DOHH2 (cell line): ENCODE measurements around the gene REEP3.

Source experiments
- EZH2phosphoT487 ChIP-seq: fragments of 200-600 bp; sonication (generic); IDR thresholded peaks from 2 replicates; pipeline ENCODE4 v1.6.1; 2017; ENCODE audit warnings: borderline replicate concordance, mild to moderate bottlenecking, antibody characterized with exemption, low read length, moderate library complexity, mixed read lengths
- TF ChIP-seq, protein P1 (sequence below): fragments of 200-600 bp; sonication (generic); IDR thresholded peaks from one replicate; pipeline ENCODE4 v1.5.1; 2014; ENCODE audit warnings: antibody characterized with exemption, mild to moderate bottlenecking, low read depth, low read length; ENCODE audit not compliant: poor library complexity, severe bottlenecking

DNA sequence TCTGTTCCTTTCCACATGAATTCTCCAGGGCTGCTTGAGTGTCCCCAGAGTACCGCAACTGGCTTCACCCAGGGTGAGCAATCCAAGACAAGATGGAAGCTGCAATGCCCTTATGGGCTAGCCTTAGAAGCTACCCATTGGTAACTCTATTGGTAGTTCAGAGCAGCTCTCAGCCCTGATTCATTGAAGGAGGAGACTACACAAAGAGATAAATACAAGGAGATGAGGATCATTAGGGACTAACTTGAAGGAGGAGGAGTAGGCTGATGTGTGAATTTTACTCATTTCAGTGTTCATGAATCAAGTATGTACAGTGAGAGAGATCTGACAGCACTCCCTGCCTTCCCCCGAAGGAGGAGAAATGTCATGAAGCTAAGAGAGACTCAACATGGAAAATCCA is 124.0 kb downstream of the REEP3 start:
- TF ChIP-seq EZH2phosphoT487, result no peak
- TF ChIP-seq, protein P1, sequence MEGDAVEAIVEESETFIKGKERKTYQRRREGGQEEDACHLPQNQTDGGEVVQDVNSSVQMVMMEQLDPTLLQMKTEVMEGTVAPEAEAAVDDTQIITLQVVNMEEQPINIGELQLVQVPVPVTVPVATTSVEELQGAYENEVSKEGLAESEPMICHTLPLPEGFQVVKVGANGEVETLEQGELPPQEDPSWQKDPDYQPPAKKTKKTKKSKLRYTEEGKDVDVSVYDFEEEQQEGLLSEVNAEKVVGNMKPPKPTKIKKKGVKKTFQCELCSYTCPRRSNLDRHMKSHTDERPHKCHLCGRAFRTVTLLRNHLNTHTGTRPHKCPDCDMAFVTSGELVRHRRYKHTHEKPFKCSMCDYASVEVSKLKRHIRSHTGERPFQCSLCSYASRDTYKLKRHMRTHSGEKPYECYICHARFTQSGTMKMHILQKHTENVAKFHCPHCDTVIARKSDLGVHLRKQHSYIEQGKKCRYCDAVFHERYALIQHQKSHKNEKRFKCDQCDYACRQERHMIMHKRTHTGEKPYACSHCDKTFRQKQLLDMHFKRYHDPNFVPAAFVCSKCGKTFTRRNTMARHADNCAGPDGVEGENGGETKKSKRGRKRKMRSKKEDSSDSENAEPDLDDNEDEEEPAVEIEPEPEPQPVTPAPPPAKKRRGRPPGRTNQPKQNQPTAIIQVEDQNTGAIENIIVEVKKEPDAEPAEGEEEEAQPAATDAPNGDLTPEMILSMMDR, result no peak
